Measurements from ENCODE around the gene GABRG1. TPM values are rescaled to one million over a fixed set of nuclear protein-coding genes. Genes with fewer than 3 reads are reported as not detected.

The GABRG1 gene
- total and polyA plus RNA-seq, 9 of the 15 experiments (the other 6 are each of a cell fraction or from before 2014, with no cell fraction given), result 0.20 to 0.51 (median 0.37) TPM

DNA sequence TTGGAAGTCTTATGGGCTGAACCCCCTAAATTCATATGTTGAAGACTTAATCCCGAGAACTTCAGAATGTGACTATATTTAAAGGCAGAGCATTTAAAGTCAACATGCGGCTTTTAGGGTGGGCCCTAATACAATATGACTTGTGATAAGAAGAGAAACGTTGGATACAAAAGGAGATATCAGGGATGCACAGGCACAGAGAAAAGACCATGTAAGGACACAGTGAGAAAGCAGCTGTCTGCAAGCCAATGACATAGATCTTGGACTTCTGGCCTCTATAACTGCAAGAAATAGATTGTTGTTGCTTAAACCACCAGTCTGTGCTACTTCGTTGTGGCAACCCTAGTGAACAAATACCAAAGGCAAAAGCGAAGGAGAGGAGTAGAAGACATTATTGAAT is 42.2 kb downstream of the GABRG1 start (continued):
- no peak for TF ChIP-seq SMAD3 (CRISPR knock-in tag; conservative IDR thresholded peaks at IDR 0.05)
- TF ChIP-seq ZNF507 (tag; conservative IDR thresholded peaks at IDR 0.05), result no peak
- TF ChIP-seq HMG20A (CRISPR knock-in tag; conservative IDR thresholded peaks at IDR 0.05), result no peak
- peak; percentile 78 for TF ChIP-seq EP300 (IDR thresholded peaks at IDR 0.05; ENCODE audit: low read length)
- no peak for TF ChIP-seq ZNF764 (CRISPR knock-in tag; IDR thresholded peaks at IDR 0.05; ENCODE audit: low read depth)
- peak; percentile 76 for TF ChIP-seq FOXJ2 (tag; IDR thresholded peaks at IDR 0.05)
- TF ChIP-seq SP2 (IDR thresholded peaks at IDR 0.05; ENCODE audit: extremely low read depth, low read depth, low read length, poor library complexity, severe bottlenecking), result no peak
- no peak for TF ChIP-seq SMC3 (conservative IDR thresholded peaks at IDR 0.05; ENCODE audit: insufficient read depth, low read depth, low read length)
- TF ChIP-seq CBFA2T3 (IDR thresholded peaks at IDR 0.05), result peak; percentile 78
- no peak for TF ChIP-seq NCOA1 (IDR thresholded peaks at IDR 0.05; ENCODE audit: low read depth)
- TF ChIP-seq HNRNPL (IDR thresholded peaks at IDR 0.05; ENCODE audit: low read depth, low read length), result no peak
- TF ChIP-seq TGIF2 (CRISPR knock-in tag; IDR thresholded peaks at IDR 0.05), result no peak
- peak; percentile 45 for TF ChIP-seq CBFA2T2 (conservative IDR thresholded peaks at IDR 0.05)
- peak; percentile 70 for TF ChIP-seq TAL1 (IDR thresholded peaks at IDR 0.05)
- TF ChIP-seq, protein P1, sequence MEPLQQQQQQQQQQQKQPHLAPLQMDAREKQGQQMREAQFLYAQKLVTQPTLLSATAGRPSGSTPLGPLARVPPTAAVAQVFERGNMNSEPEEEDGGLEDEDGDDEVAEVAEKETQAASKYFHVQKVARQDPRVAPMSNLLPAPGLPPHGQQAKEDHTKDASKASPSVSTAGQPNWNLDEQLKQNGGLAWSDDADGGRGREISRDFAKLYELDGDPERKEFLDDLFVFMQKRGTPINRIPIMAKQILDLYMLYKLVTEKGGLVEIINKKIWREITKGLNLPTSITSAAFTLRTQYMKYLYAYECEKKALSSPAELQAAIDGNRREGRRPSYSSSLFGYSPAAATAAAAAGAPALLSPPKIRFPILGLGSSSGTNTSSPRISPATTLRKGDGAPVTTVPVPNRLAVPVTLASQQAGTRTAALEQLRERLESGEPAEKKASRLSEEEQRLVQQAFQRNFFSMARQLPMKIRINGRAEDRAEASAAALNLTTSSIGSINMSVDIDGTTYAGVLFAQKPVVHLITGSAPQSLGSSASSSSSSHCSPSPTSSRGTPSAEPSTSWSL (CRISPR knock-in tag; IDR thresholded peaks at IDR 0.05; ENCODE audit: borderline replicate concordance), result no peak
- peak; percentile 45; the same call in 1 of the 2 replicates for TF ChIP-seq MTA2 (IDR thresholded peaks at IDR 0.05; ENCODE audit: low read depth)
- TF ChIP-seq, protein P2, sequence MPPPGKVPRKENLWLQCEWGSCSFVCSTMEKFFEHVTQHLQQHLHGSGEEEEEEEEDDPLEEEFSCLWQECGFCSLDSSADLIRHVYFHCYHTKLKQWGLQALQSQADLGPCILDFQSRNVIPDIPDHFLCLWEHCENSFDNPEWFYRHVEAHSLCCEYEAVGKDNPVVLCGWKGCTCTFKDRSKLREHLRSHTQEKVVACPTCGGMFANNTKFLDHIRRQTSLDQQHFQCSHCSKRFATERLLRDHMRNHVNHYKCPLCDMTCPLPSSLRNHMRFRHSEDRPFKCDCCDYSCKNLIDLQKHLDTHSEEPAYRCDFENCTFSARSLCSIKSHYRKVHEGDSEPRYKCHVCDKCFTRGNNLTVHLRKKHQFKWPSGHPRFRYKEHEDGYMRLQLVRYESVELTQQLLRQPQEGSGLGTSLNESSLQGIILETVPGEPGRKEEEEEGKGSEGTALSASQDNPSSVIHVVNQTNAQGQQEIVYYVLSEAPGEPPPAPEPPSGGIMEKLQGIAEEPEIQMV (tag; conservative IDR thresholded peaks at IDR 0.05; ENCODE audit: low read depth), result no peak
- no peak for TF ChIP-seq HDAC3 (IDR thresholded peaks at IDR 0.05; ENCODE audit: borderline replicate concordance, partially characterized antibody)
- TF ChIP-seq, protein P3, sequence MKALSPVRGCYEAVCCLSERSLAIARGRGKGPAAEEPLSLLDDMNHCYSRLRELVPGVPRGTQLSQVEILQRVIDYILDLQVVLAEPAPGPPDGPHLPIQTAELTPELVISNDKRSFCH (CRISPR knock-in tag; IDR thresholded peaks at IDR 0.05), result no peak
- TF ChIP-seq, protein P3 (tag; IDR thresholded peaks at IDR 0.05), result 0 out of 2 replicates have a peak, but pooled peaks have one; percentile 41
- TF ChIP-seq ZFX (CRISPR knock-in tag; IDR thresholded peaks at IDR 0.05), result 0 out of 2 replicates have a peak, but pooled peaks have one; percentile 17
- TF ChIP-seq SMARCC2 (IDR thresholded peaks at IDR 0.05; ENCODE audit: low read depth), result no peak
- no peak for TF ChIP-seq ZNF436 (CRISPR knock-in tag; IDR thresholded peaks at IDR 0.05)

Data from K562 (cell line).